Measurements from ENCODE around the gene ACVR2B. TPM values are rescaled to one million over a fixed set of nuclear protein-coding genes. Genes with fewer than 3 reads are reported as not detected.

Gene ACVR2B
- total RNA-seq (3.9 and 4.2 TPM in 2 replicates), polyA plus RNA-seq (0.18 and 0.26 TPM in 2 replicates), polyA minus RNA-seq (2.1 and 3.2 TPM in 2 replicates)
- 0.84 TPM for total RNA-seq (2013)

DNA sequence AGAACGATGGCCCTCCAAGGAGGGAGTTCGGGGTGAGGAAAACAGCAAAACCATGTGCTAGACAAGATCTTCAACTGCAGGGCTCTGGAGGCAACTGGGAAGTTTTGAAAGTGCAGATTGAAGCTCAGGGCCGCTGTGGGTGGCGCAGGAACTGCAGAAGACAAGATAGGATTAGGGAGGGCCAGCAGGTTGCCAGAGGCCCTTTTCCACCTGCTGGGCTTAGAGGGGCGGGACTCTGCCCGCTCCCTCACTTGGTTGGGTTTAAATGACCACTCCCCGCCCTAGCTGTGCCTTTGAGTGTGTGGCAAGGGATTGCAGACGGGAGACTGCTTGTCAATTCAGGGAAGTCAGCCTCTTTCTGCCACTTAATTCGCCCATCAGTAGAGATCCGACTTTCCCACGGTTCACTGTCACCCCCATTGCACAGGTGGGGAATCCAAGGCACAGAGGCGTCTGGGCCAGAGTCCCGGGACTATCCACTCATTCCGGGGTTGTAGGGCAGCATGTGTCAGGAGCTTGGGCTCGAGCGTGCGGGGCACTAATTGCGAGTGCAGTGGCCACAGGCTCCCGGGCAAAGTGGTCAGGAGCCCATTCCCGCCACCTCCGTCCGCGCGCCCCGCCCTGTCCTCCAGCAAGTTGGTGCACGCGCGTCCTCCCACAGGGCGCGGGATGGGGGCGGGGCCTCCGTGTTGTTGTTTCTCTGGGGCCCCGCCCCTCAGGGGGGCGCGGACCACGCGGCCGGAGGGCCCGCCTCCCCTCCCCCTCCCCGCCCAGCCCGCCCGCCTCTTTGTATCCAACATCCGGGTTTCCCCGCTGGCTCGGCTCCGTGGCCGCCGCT, at the start of gene ACVR2B:
ACVR2B (plus strand) TSS at position 816 of the 838 bp plus-strand sequence. CDS start 433 bp downstream, outside the sequence.
- no peaks in the 10 kb centered on the region for H4K20me1 ChIP-seq (ENCODE audit: control insufficient read depth, insufficient read depth, low read length, poor library complexity, severe bottlenecking)
- H3K27me3 Mint-ChIP-seq = peaks cover 31% of the 10 kb centered on the region
- DNase-seq = peak; percentile 51
- ChIA-PET POLR2A (no interaction called here), CTCF (no interaction called here)
- H3K36me3 ChIP-seq (replicated peaks in 1 of 2; ENCODE audit: control extremely low read depth in 1 of 2, control insufficient read depth in 1 of 2, extremely low read depth in 1 of 2, insufficient read depth in 2 of 2, low read length in 1 of 2) = no peaks in the 10 kb centered on the region
- H2AFZ ChIP-seq (ENCODE audit: insufficient read depth, low read depth, low read length, poor library complexity, severe bottlenecking) = peak within 1 kb of the TSS; percentile 71
- TF ChIP-seq, protein P1, sequence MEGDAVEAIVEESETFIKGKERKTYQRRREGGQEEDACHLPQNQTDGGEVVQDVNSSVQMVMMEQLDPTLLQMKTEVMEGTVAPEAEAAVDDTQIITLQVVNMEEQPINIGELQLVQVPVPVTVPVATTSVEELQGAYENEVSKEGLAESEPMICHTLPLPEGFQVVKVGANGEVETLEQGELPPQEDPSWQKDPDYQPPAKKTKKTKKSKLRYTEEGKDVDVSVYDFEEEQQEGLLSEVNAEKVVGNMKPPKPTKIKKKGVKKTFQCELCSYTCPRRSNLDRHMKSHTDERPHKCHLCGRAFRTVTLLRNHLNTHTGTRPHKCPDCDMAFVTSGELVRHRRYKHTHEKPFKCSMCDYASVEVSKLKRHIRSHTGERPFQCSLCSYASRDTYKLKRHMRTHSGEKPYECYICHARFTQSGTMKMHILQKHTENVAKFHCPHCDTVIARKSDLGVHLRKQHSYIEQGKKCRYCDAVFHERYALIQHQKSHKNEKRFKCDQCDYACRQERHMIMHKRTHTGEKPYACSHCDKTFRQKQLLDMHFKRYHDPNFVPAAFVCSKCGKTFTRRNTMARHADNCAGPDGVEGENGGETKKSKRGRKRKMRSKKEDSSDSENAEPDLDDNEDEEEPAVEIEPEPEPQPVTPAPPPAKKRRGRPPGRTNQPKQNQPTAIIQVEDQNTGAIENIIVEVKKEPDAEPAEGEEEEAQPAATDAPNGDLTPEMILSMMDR (IDR thresholded peaks at IDR 0.05) = no peak
- TF ChIP-seq EZH2 (IDR thresholded peaks at IDR 0.05; ENCODE audit: borderline replicate concordance, insufficient read depth, low read depth, low read length, poor library complexity, severe bottlenecking) = no peak
- ATAC-seq (ENCODE audit: low read depth) = peak; percentile 81
- peaks cover 13 to 24% of the 10 kb centered on the region in 2 donors for H3K4me1 ChIP-seq (ENCODE audit: control insufficient read depth in 2 of 2, insufficient read depth in 2 of 2, low read length in 2 of 2)
- H3K27ac Mint-ChIP-seq = peak within 1 kb of the TSS; percentile 32
- H3K4me2 ChIP-seq (replicated peaks; ENCODE audit: low read depth, low read length, poor library complexity, severe bottlenecking) = peak within 1 kb of the TSS; percentile 81
- peak within 1 kb of the TSS; percentile 90 for H3K4me3 Mint-ChIP-seq
- no peaks in the 10 kb centered on the region for H3K79me2 ChIP-seq (ENCODE audit: control insufficient read depth, insufficient read depth, low read length)
- intact Hi-C loops (cut with micrococcal nuclease) = loop anchor here (1.0 to 10.0 kb wide), 2 partner anchors 43 to 108 kb away; partner anchors contain the start of genes EXOG and XYLB
- WGBS (ENCODE audit: insufficient coverage) = 13% methylated on average over 31 of the region's 48 CpGs
- no peak within 1 kb of the TSS for H3K27ac ChIP-seq (ENCODE audit: low read length in 2 of 2)
- peaks cover 0 to 33% (median 8%) of the 10 kb centered on the region in 4 experiments for H3K27me3 ChIP-seq (replicated peaks in 1 of 4; ENCODE audit: control extremely low read depth in 1 of 4, control insufficient read depth in 3 of 4, insufficient read depth in 4 of 4, low read length in 3 of 4)
- H3K9me3 Mint-ChIP-seq (ENCODE audit: insufficient read depth) = no peaks in the 10 kb centered on the region
- H3K9ac ChIP-seq (ENCODE audit: low read length) = peak within 1 kb of the TSS; percentile 66
- peak within 1 kb of the TSS; percentile 40 to 63 (median 55) for H3K4me3 ChIP-seq (ENCODE audit: control extremely low read depth in 1 of 5, extremely low read depth in 1 of 5, insufficient read depth in 1 of 5, low read depth in 2 of 5, low read length in 4 of 5)
- H3K4me1 Mint-ChIP-seq = peaks cover 15% of the 10 kb centered on the region
- H3K9me3 ChIP-seq (ENCODE audit: control extremely low read depth in 1 of 3, control insufficient read depth in 2 of 3, insufficient read depth in 1 of 3, low read length in 2 of 3) = peaks cover 0 to 11% (median 0%) of the 10 kb centered on the region in 3 donors

DNA sequence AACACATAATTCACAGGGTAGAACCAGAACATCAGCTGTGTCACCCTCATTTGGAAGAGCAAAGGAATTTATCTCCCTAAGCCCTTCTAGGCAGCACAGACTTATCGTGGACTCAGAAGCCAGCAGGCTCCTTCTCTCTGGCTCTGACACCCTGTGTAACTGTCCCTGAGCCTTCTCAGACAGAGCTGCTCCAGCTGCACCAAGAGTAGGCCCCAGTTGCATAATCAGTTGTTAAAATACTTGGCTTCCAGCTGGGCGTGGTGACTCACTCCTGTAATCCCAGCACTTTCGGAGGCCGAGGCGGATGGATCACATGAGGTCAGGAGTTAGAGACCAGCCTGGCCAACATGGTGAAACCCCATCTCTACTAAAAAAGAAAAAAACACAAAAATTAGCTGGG, 49.4 kb upstream of the ACVR2B start:
- H3K9ac ChIP-seq (ENCODE audit: low read length) = no peak overlapping the region
- no peak overlapping the region for H3K27ac ChIP-seq (ENCODE audit: low read length in 2 of 2)
- WGBS (ENCODE audit: insufficient coverage) = 97% methylated on average over 3 of the region's 5 CpGs
- H3K9me3 ChIP-seq (ENCODE audit: control extremely low read depth in 1 of 3, control insufficient read depth in 2 of 3, insufficient read depth in 1 of 3, low read length in 2 of 3) = peaks cover 0 to 12% (median 0%) of the 10 kb centered on the region in 3 donors
- no peak for TF ChIP-seq EZH2 (IDR thresholded peaks at IDR 0.05; ENCODE audit: borderline replicate concordance, insufficient read depth, low read depth, low read length, poor library complexity, severe bottlenecking)
- TF ChIP-seq, protein P1 (IDR thresholded peaks at IDR 0.05) = no peak
- ATAC-seq (ENCODE audit: low read depth) = no peak
- no peak for DNase-seq
- H2AFZ ChIP-seq (ENCODE audit: insufficient read depth, low read depth, low read length, poor library complexity, severe bottlenecking) = no peak overlapping the region
- Mint-ChIP-seq H3K27me3 (no peaks in the 10 kb centered on the region), H3K4me3 (no peak overlapping the region), H3K4me1 (no peaks in the 10 kb centered on the region), H3K27ac (no peak overlapping the region), H3K9me3 (ENCODE audit: insufficient read depth) (no peaks in the 10 kb centered on the region)
- POLR2A ChIA-PET = no interaction called here
- H3K4me2 ChIP-seq (replicated peaks; ENCODE audit: low read depth, low read length, poor library complexity, severe bottlenecking) = no peak overlapping the region
- no peaks in the 10 kb centered on the region for H3K79me2 ChIP-seq (ENCODE audit: control insufficient read depth, insufficient read depth, low read length)
- H3K27me3 ChIP-seq (replicated peaks in 1 of 4; ENCODE audit: control extremely low read depth in 1 of 4, control insufficient read depth in 3 of 4, insufficient read depth in 4 of 4, low read length in 3 of 4) = no peaks in the 10 kb centered on the region
- no peaks in the 10 kb centered on the region for H3K4me1 ChIP-seq (ENCODE audit: control insufficient read depth in 2 of 2, insufficient read depth in 2 of 2, low read length in 2 of 2)
- CTCF ChIA-PET = no interaction called here
- intact Hi-C loops (cut with micrococcal nuclease) = no loop called here
- H3K4me3 ChIP-seq (ENCODE audit: control extremely low read depth in 1 of 5, extremely low read depth in 1 of 5, insufficient read depth in 1 of 5, low read depth in 2 of 5, low read length in 4 of 5) = no peak overlapping the region
- no peaks in the 10 kb centered on the region for H3K36me3 ChIP-seq (replicated peaks in 1 of 2; ENCODE audit: control extremely low read depth in 1 of 2, control insufficient read depth in 1 of 2, extremely low read depth in 1 of 2, insufficient read depth in 2 of 2, low read length in 1 of 2)
- no peaks in the 10 kb centered on the region for H4K20me1 ChIP-seq (ENCODE audit: control insufficient read depth, insufficient read depth, low read length, poor library complexity, severe bottlenecking)
